Mesendoderm (in vitro differentiated cells): ENCODE results near the gene CCM2.
"Not testable (repeated sequence)": the region's sequence is repeated elsewhere in the genome, so short reads cannot be mapped to it uniquely, and the experiment has no call there.

Source experiments
- DNase-seq: peaks from one replicate; pipeline ENCODE4 v3.0.0; 2013
- H2AK5ac ChIP-seq: 2 replicates; pipeline ENCODE4 v1.6.1; 2013; ENCODE audit warnings: low read length, inconsistent platforms
- H2BK120ac ChIP-seq: 2 replicates; pipeline ENCODE4 v1.6.1; 2013; ENCODE audit warnings: low read depth, mild to moderate bottlenecking, low read length, moderate library complexity, mixed read lengths
- H2BK15ac ChIP-seq: replicated peaks from 2 replicates; pipeline ENCODE4 v1.6.1; 2013; ENCODE audit warnings: low read depth, mild to moderate bottlenecking, moderate library complexity
- H2BK5ac ChIP-seq: 2 replicates; pipeline ENCODE4 v1.6.1; 2013; ENCODE audit warnings: low read length, inconsistent platforms
- H3K18ac ChIP-seq: 2 replicates; pipeline ENCODE4 v1.6.1; 2013; ENCODE audit warnings: mild to moderate bottlenecking, low read length, mixed read lengths
- H3K23ac ChIP-seq: one replicate; pipeline ENCODE4 v1.6.1; 2013; ENCODE audit warnings: low read length
- H3K27ac ChIP-seq: 2 replicates; pipeline ENCODE4 v1.5.1; 2013; ENCODE audit warnings: low read depth, mild to moderate bottlenecking, inconsistent platforms, low read length, moderate library complexity
- H3K27me3 ChIP-seq: 2 replicates; pipeline ENCODE4 v1.6.1; 2013; ENCODE audit warnings: low read length, control low read depth, mild to moderate bottlenecking, inconsistent platforms; ENCODE audit not compliant: insufficient read depth, poor library complexity
- H3K36me3 ChIP-seq: 2 replicates; pipeline ENCODE4 v1.6.1; 2013; ENCODE audit warnings: low read length, inconsistent platforms; ENCODE audit not compliant: control insufficient read depth, insufficient read depth
- H3K4ac ChIP-seq: one replicate; pipeline ENCODE4 v1.6.1; 2013; ENCODE audit warnings: low read depth, mild to moderate bottlenecking, low read length, moderate library complexity
- H3K4me1 ChIP-seq: 2 replicates; pipeline ENCODE4 v1.6.1; 2013; ENCODE audit warnings: low read depth, low read length, inconsistent platforms; ENCODE audit not compliant: control insufficient read depth
- H3K4me2 ChIP-seq: 2 replicates; pipeline ENCODE4 v1.6.1; 2013; ENCODE audit warnings: low read length
- H3K4me3 ChIP-seq: 2 replicates; pipeline ENCODE4 v1.5.1; 2013; ENCODE audit warnings: mild to moderate bottlenecking, low read length
- H3K56ac ChIP-seq: one replicate; pipeline ENCODE4 v1.6.1; 2013; ENCODE audit warnings: low read length
- H3K79me1 ChIP-seq: 2 replicates; pipeline ENCODE4 v1.6.1; 2013; ENCODE audit warnings: low read length, inconsistent platforms
- H3K79me2 ChIP-seq: 2 replicates; pipeline ENCODE4 v1.6.1; 2013; ENCODE audit warnings: mild to moderate bottlenecking, low read length; ENCODE audit not compliant: control insufficient read depth, insufficient read depth
- H3K9ac ChIP-seq: 2 replicates; pipeline ENCODE4 v1.6.1; 2013; ENCODE audit warnings: low read length, inconsistent platforms
- H4K5ac ChIP-seq: one replicate; pipeline ENCODE4 v1.6.1; 2013; ENCODE audit warnings: low read length
- H4K8ac ChIP-seq: one replicate; pipeline ENCODE4 v1.6.1; 2013; ENCODE audit warnings: low read depth, mild to moderate bottlenecking, control low read depth, low read length, moderate library complexity
- WGBS: extraction: QIAGEN DNeasy Blood & Tissue Kit; methylation state at CpG from one replicate; pipeline ENCODE4 v1.1.7; 2013; ENCODE audit warnings: low lambda C conversion rate, missing lambda C conversion rate; ENCODE audit not compliant: insufficient coverage; ENCODE audit errors: extremely low coverage; 5-methylcytosine and 5-hydroxymethylcytosine counted together

The CCM2 gene

DNA sequence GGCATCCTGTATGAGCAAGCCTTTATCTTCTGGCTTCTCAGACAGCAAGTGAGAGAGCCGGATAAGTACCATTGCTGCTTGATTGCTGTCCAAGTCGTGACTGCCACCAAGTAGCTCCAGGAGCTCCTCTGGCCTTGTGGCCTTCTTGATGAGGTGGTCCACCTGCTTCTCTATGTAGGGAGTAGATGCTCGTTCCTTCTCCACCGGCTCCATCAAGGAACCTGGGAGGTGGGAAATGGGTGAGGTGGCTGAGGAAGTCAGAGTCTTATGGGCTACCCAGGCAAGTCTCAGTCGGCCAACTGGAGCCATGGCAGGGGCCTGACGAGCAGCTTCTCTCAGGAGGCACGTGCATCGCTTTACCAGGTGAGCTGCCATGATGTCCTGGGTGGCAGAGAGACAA is 108.9 kb downstream of the CCM2 start:
- Histone ChIP-seq H3K4ac (no peak overlapping the region), H3K79me1 (peaks cover 21% of the 10 kb centered on the region), H2BK15ac (no peak overlapping the region), H2AK5ac (no peak overlapping the region), H3K23ac (no peak overlapping the region), H4K5ac (no peak overlapping the region), H4K8ac (no peak overlapping the region), H3K36me3 (peaks cover 23% of the 10 kb centered on the region), H3K56ac (no peak overlapping the region), H3K27ac (no peak overlapping the region), H3K79me2 (peaks cover 39% of the 10 kb centered on the region), H3K27me3 (no peaks in the 10 kb centered on the region), H2BK120ac (no peak overlapping the region), H3K18ac (no peak overlapping the region), H3K4me2 (no peak overlapping the region), H3K9ac (no peak overlapping the region), H3K4me3 (no peak overlapping the region), H2BK5ac (no peak overlapping the region), H3K4me1 (no peaks in the 10 kb centered on the region)
- no CpG with 5 or more reads among the region's 8 CpGs for WGBS
- no peak for DNase-seq

- no peak within 1 kb of the TSS for H4K8ac ChIP-seq
- peaks cover 11% of the 10 kb centered on the region for H3K36me3 ChIP-seq
- H2BK15ac ChIP-seq: no peak within 1 kb of the TSS
- H3K79me2 ChIP-seq: peaks cover 36% of the 10 kb centered on the region
- H3K4me2 ChIP-seq: peak within 1 kb of the TSS; percentile 68
- no peaks in the 10 kb centered on the region for H3K4me1 ChIP-seq
- no peak within 1 kb of the TSS for H4K5ac ChIP-seq
- peaks cover 19% of the 10 kb centered on the region for H3K79me1 ChIP-seq
- H3K23ac ChIP-seq: no peak within 1 kb of the TSS
- H2AK5ac ChIP-seq: no peak within 1 kb of the TSS
- peak; percentile 98 for DNase-seq
- no peaks in the 10 kb centered on the region for H3K27me3 ChIP-seq
- no peak within 1 kb of the TSS for H3K18ac ChIP-seq
- H2BK120ac ChIP-seq: no peak within 1 kb of the TSS
- peak within 1 kb of the TSS; percentile 66 for H2BK5ac ChIP-seq
- peak within 1 kb of the TSS; percentile 95 for H3K9ac ChIP-seq
- peak within 1 kb of the TSS; percentile 83 for H3K4ac ChIP-seq
- peak within 1 kb of the TSS; percentile 94 for H3K4me3 ChIP-seq
- H3K56ac ChIP-seq: peak within 1 kb of the TSS; percentile 99
- H3K27ac ChIP-seq: peak within 1 kb of the TSS; percentile 13
- no CpG with 5 or more reads among the region's 64 CpGs for WGBS
Observed at GRCh38 chr7:45111298-45112223, 111.6 kb downstream of the CCM2 start, which contains the start of gene TBRG4. Gene TBRG4 (minus strand): TSS chr7:45111697. CDS start chr7:45109237, 2,460 bp downstream.

DNA sequence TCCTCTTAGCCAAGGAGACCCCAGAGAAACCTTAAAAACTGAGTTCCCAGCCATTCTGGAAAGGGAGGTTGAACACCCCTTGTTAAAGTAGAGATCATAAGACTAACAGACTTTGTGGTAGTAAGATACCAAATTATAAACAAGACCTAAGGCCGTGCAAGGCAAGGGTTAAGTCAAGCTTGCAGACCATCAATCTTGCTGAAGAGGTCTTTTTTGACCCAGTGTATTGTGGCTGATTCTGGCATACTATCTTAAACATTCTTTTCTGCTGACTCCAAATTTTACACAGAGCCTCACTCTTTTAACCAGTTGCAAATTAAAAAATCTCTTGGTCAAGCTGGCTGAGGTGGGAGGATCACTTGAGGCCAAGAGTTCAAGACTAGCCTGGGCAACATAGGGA is 112.6 kb downstream of the CCM2 start:
- DNase-seq: no peak
- Histone ChIP-seq H3K4me1 (no peaks in the 10 kb centered on the region), H3K56ac (no peak overlapping the region), H3K79me1 (peaks cover 13% of the 10 kb centered on the region), H3K4me3 (no peak overlapping the region), H3K27me3 (no peaks in the 10 kb centered on the region), H2BK5ac (no peak overlapping the region), H2AK5ac (no peak overlapping the region), H3K36me3 (peaks cover 8% of the 10 kb centered on the region), H4K5ac (no peak overlapping the region), H3K18ac (no peak overlapping the region), H3K27ac (no peak overlapping the region), H3K9ac (no peak overlapping the region), H2BK15ac (no peak overlapping the region), H4K8ac (no peak overlapping the region), H3K79me2 (peaks cover 33% of the 10 kb centered on the region), H3K4me2 (no peak overlapping the region), H3K4ac (no peak overlapping the region), H3K23ac (no peak overlapping the region), H2BK120ac (no peak overlapping the region)
- WGBS: no CpG with 5 or more reads among the region's 1 CpG

DNA sequence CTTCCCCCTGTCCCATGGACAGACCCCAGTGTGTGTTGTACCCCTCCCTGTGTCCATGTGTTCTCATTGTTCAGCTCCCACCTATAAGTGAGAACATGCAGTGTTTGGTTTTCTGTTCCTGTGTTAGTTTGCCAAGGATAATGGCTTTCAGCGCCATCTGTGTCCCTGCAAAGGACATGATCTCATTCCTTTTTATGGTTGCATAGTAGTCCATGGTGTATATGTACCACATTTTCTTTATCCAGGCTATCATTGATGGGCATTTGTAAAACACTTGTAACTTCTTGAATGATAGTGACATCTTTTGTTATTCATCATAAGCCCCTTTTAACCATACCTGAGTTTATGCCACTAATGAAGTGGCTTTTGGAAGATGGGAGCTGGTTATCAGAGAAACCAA is 114.3 kb downstream of the CCM2 start:
- H3K56ac ChIP-seq, H3K79me1 ChIP-seq, H3K4me2 ChIP-seq, H2BK15ac ChIP-seq, DNase-seq, H3K4me1 ChIP-seq, H4K5ac ChIP-seq, H2AK5ac ChIP-seq, H3K4me3 ChIP-seq, H3K27ac ChIP-seq, H3K36me3 ChIP-seq, H3K9ac ChIP-seq, H2BK120ac ChIP-seq, H3K18ac ChIP-seq, H4K8ac ChIP-seq, H2BK5ac ChIP-seq, H3K23ac ChIP-seq, H3K4ac ChIP-seq, H3K27me3 ChIP-seq: not testable (repeated sequence)
- H3K79me2 ChIP-seq: peaks cover 18% of the 10 kb centered on the region
- WGBS: no CpG with 5 or more reads among the region's 1 CpG

DNA sequence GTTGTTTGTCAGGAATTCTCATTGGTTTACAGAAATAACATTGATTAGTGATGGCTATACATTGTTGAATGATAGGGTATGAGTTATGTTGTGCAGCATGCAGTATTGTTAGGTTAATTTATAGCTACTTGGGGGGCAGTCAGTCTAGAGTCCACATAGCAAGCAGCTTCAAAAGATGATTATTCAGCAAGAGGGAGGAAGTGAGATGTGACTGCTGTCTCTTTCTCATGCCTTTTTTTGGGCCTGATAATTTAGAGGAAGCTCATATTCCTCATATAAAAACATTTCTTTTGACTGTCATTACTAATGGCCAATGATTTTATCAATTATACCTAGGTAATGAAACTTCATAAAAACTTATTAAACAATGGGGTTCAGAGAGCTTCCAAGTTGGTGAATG is 114.9 kb downstream of the CCM2 start:
- H3K36me3 ChIP-seq: no peaks in the 10 kb centered on the region
- no peak overlapping the region for H3K9ac ChIP-seq
- no peak overlapping the region for H2BK120ac ChIP-seq
- H3K27ac ChIP-seq: no peak overlapping the region
- H3K27me3 ChIP-seq: no peaks in the 10 kb centered on the region
- no peak overlapping the region for H3K56ac ChIP-seq
- H3K4me3 ChIP-seq: no peak overlapping the region
- H2AK5ac ChIP-seq: no peak overlapping the region
- no peak overlapping the region for H2BK15ac ChIP-seq
- no peak overlapping the region for H4K8ac ChIP-seq
- no peak overlapping the region for H3K4ac ChIP-seq
- H3K4me1 ChIP-seq: no peaks in the 10 kb centered on the region
- no peak overlapping the region for H3K4me2 ChIP-seq
- H3K23ac ChIP-seq: no peak overlapping the region
- peaks cover 14% of the 10 kb centered on the region for H3K79me2 ChIP-seq
- H2BK5ac ChIP-seq: no peak overlapping the region
- no peak overlapping the region for H3K18ac ChIP-seq
- H4K5ac ChIP-seq: no peak overlapping the region
- H3K79me1 ChIP-seq: peaks cover 2% of the 10 kb centered on the region
- DNase-seq: no peak
